Neural cell (in vitro differentiated cells): ENCODE results near the gene APOE.

ENCODE experiments used
- CTCF ChIP-seq: fragments of 450-650 bp; IDR thresholded peaks from 2 replicates; pipeline ENCODE4 v1.5.1; 2014; ENCODE audit warnings: antibody characterized with exemption, mild to moderate bottlenecking, moderate library complexity; ENCODE audit not compliant: poor library complexity, severe bottlenecking
- EP300 ChIP-seq: fragments of 450-650 bp; conservative IDR thresholded peaks from 2 replicates; pipeline ENCODE4 v1.6.1; 2014; ENCODE audit warnings: antibody characterized with exemption, mild to moderate bottlenecking, moderate library complexity; ENCODE audit not compliant: poor library complexity, severe bottlenecking

- TF ChIP-seq CTCF (no peak), EP300 (no peak)
These were observed 51.9 kb downstream of the APOE start for GRCh38 chr19:44957526-44957925.
